HAP-1 (cell line): ENCODE results near the gene OR2T4.

ENCODE experiments used
- DNase-seq, 2 experiments: peaks; one replicate each; pipeline ENCODE4 v3.0.0-alpha.2; 2016 to 2020; ENCODE audit warnings: low spot score in 2 of 2
- H3K27me3 ChIP-seq: fragments of 250-450 bp; sonication (Bioruptor Pico); 2 replicates; pipeline ENCODE4 v1.5.1; 2020; ENCODE audit warnings: low read depth, mild to moderate bottlenecking, moderate library complexity
- H3K36me3 ChIP-seq: fragments of 250-450 bp; sonication (Bioruptor Pico); replicated peaks from 2 replicates; pipeline ENCODE4 v1.5.1; 2020; ENCODE audit warnings: mild to moderate bottlenecking
- H3K4me1 ChIP-seq: fragments of 250-450 bp; sonication (Bioruptor Pico); 2 replicates; pipeline ENCODE4 v1.5.1; 2020; ENCODE audit warnings: mild to moderate bottlenecking
- H3K4me3 ChIP-seq: fragments of 250-450 bp; sonication (Bioruptor Pico); 2 replicates; pipeline ENCODE4 v1.5.1; 2020; ENCODE audit warnings: mild to moderate bottlenecking, moderate library complexity
- H3K9me3 ChIP-seq: fragments of 250-450 bp; sonication (Bioruptor Pico); 2 replicates; pipeline ENCODE4 v1.5.1; 2020; ENCODE audit warnings: mild to moderate bottlenecking, moderate library complexity
- in situ Hi-C: fragments of 300-500 bp; cut with MboI; formaldehyde crosslinking; loops from 3 replicates; pipeline ENCODE4 v1.14.3; 2020; ENCODE audit warnings: low sequenced_read_pairs, inconsistent platforms, mixed read lengths

Gene OR2T4

GRCh38 chr1:248361121-248361715 lies at the start of gene OR2T4:
Gene OR2T4 (plus strand): TSS chr1:248361665. CDS start chr1:248361665, 0 bp downstream.
- Histone ChIP-seq H3K4me3 (no peak within 1 kb of the TSS), H3K9me3 (no peaks in the 10 kb centered on the region), H3K4me1 (no peaks in the 10 kb centered on the region), H3K36me3 (no peaks in the 10 kb centered on the region), H3K27me3 (no peaks in the 10 kb centered on the region)
- in situ Hi-C loops: no loop called here
- no peak for DNase-seq

- Histone ChIP-seq H3K36me3 (no peaks in the 10 kb centered on the region), H3K9me3 (no peaks in the 10 kb centered on the region; the same call in 1 of the 2 replicates), H3K27me3 (no peaks in the 10 kb centered on the region), H3K4me1 (no peaks in the 10 kb centered on the region), H3K4me3 (no peak overlapping the region)
- in situ Hi-C loops: no loop called here
- no peak for DNase-seq
These were observed 44.7 kb upstream of the OR2T4 start for GRCh38 chr1:248316796-248317195.

- Histone ChIP-seq H3K36me3 (no peaks in the 10 kb centered on the region), H3K27me3 (no peaks in the 10 kb centered on the region), H3K4me1 (no peaks in the 10 kb centered on the region), H3K9me3 (no peaks in the 10 kb centered on the region), H3K4me3 (no peak within 1 kb of the TSS)
- in situ Hi-C loops: no loop called here
- DNase-seq: no peak
These were observed 37.0 kb upstream of the OR2T4 start, which contains the start of gene OR2M7 for GRCh38 chr1:248324468-248324867. Gene OR2M7 (minus strand): TSS chr1:248324568. CDS start chr1:248324568, 0 bp downstream.

- no peak for DNase-seq
- no peaks in the 10 kb centered on the region for H3K27me3 ChIP-seq
- no peaks in the 10 kb centered on the region for H3K9me3 ChIP-seq
- in situ Hi-C loops: no loop called here
- H3K4me1 ChIP-seq: no peaks in the 10 kb centered on the region
- H3K36me3 ChIP-seq: no peaks in the 10 kb centered on the region
- H3K4me3 ChIP-seq: no peak overlapping the region
These were observed 18.0 kb upstream of the OR2T4 start for GRCh38 chr1:248343451-248343850.

- Histone ChIP-seq H3K9me3 (no peaks in the 10 kb centered on the region), H3K27me3 (no peaks in the 10 kb centered on the region), H3K36me3 (no peaks in the 10 kb centered on the region), H3K4me3 (no peak within 1 kb of the TSS), H3K4me1 (no peaks in the 10 kb centered on the region)
- in situ Hi-C loops: no loop called here
- DNase-seq: no peak
These were observed 13.0 kb upstream of the OR2T4 start, which contains the start of gene OR14C36 for GRCh38 chr1:248348475-248348874. Gene OR14C36 (plus strand): TSS chr1:248348775. CDS start chr1:248348775, 0 bp downstream.

GRCh38 chr1:248359415-248359814 lies 2.0 kb upstream of the OR2T4 start:
- H3K4me1 ChIP-seq: no peaks in the 10 kb centered on the region
- H3K4me3 ChIP-seq: no peak overlapping the region
- H3K9me3 ChIP-seq: no peaks in the 10 kb centered on the region
- no peaks in the 10 kb centered on the region for H3K27me3 ChIP-seq
- H3K36me3 ChIP-seq: no peaks in the 10 kb centered on the region
- no peak for DNase-seq
- in situ Hi-C loops: no loop called here

- Histone ChIP-seq H3K4me1 (no peaks in the 10 kb centered on the region), H3K9me3 (no peaks in the 10 kb centered on the region), H3K4me3 (no peak overlapping the region), H3K27me3 (no peaks in the 10 kb centered on the region), H3K36me3 (no peaks in the 10 kb centered on the region)
- in situ Hi-C loops: no loop called here
- DNase-seq: no peak
These were observed 5.1 kb downstream of the OR2T4 start for GRCh38 chr1:248366609-248367008.

GRCh38 chr1:248372394-248372793 lies 10.9 kb downstream of the OR2T4 start:
- Histone ChIP-seq H3K4me1 (no peaks in the 10 kb centered on the region), H3K36me3 (no peaks in the 10 kb centered on the region), H3K4me3 (no peak overlapping the region), H3K9me3 (no peaks in the 10 kb centered on the region; the same call in 1 of the 2 replicates), H3K27me3 (no peaks in the 10 kb centered on the region)
- in situ Hi-C loops: no loop called here
- DNase-seq: no peak

GRCh38 chr1:248373761-248374160 lies 12.3 kb downstream of the OR2T4 start:
- Histone ChIP-seq H3K4me1 (no peaks in the 10 kb centered on the region), H3K36me3 (no peaks in the 10 kb centered on the region), H3K9me3 (no peaks in the 10 kb centered on the region; the same call in 1 of the 2 replicates), H3K27me3 (no peaks in the 10 kb centered on the region), H3K4me3 (no peak overlapping the region)
- in situ Hi-C loops: no loop called here
- no peak for DNase-seq

- no peaks in the 10 kb centered on the region; the same call in 1 of the 2 replicates for H3K9me3 ChIP-seq
- H3K4me3 ChIP-seq: no peak within 1 kb of the TSS
- in situ Hi-C loops: no loop called here
- DNase-seq: no peak
- no peaks in the 10 kb centered on the region for H3K36me3 ChIP-seq
- H3K27me3 ChIP-seq: no peaks in the 10 kb centered on the region
- H3K4me1 ChIP-seq: no peaks in the 10 kb centered on the region
These were observed 14.0 kb downstream of the OR2T4 start, which contains the start of gene OR2T6 for GRCh38 chr1:248375446-248375845. Gene OR2T6 (plus strand): TSS chr1:248375746. CDS start chr1:248387609, 11,863 bp downstream.

GRCh38 chr1:248376916-248377315 lies 15.5 kb downstream of the OR2T4 start:
- in situ Hi-C loops: no loop called here
- no peak overlapping the region for H3K4me3 ChIP-seq
- H3K9me3 ChIP-seq: no peaks in the 10 kb centered on the region; the same call in 1 of the 2 replicates
- H3K4me1 ChIP-seq: no peaks in the 10 kb centered on the region
- H3K36me3 ChIP-seq: no peaks in the 10 kb centered on the region
- DNase-seq: no peak
- no peaks in the 10 kb centered on the region for H3K27me3 ChIP-seq

- Histone ChIP-seq H3K27me3 (no peaks in the 10 kb centered on the region), H3K36me3 (no peaks in the 10 kb centered on the region), H3K4me1 (no peaks in the 10 kb centered on the region), H3K4me3 (no peak overlapping the region), H3K9me3 (no peaks in the 10 kb centered on the region; the same call in 1 of the 2 replicates)
- in situ Hi-C loops: no loop called here
- DNase-seq: no peak
These were observed 19.4 kb downstream of the OR2T4 start for GRCh38 chr1:248380854-248381253.

- Histone ChIP-seq H3K4me3 (no peak overlapping the region), H3K4me1 (no peaks in the 10 kb centered on the region), H3K36me3 (no peaks in the 10 kb centered on the region), H3K9me3 (no peaks in the 10 kb centered on the region), H3K27me3 (no peaks in the 10 kb centered on the region)
- in situ Hi-C loops: no loop called here
- DNase-seq: no peak
These were observed 27.0 kb downstream of the OR2T4 start for GRCh38 chr1:248388426-248388825.

- H3K4me1 ChIP-seq: no peaks in the 10 kb centered on the region
These were observed 31.6 kb downstream of the OR2T4 start for GRCh38 chr1:248393050-248393449.

More at GRCh38 chr1:248393050-248393449, 31.6 kb downstream of the OR2T4 start:
- Histone ChIP-seq H3K4me3 (no peak overlapping the region), H3K27me3 (no peaks in the 10 kb centered on the region), H3K36me3 (no peaks in the 10 kb centered on the region), H3K9me3 (no peaks in the 10 kb centered on the region)
- no peak for DNase-seq
- in situ Hi-C loops: no loop called here
